MV-4-11 (cell line): ENCODE measurements around the gene PRELID3B.
A peak's percentile ranks its signal among the peaks of the same experiment; 100 is the strongest.

Experiments used
- DNase-seq: peaks from one replicate; lab custom pipeline; 2025; lab: John Stamatoyannopoulos, UW

PRELID3B gene

DNA sequence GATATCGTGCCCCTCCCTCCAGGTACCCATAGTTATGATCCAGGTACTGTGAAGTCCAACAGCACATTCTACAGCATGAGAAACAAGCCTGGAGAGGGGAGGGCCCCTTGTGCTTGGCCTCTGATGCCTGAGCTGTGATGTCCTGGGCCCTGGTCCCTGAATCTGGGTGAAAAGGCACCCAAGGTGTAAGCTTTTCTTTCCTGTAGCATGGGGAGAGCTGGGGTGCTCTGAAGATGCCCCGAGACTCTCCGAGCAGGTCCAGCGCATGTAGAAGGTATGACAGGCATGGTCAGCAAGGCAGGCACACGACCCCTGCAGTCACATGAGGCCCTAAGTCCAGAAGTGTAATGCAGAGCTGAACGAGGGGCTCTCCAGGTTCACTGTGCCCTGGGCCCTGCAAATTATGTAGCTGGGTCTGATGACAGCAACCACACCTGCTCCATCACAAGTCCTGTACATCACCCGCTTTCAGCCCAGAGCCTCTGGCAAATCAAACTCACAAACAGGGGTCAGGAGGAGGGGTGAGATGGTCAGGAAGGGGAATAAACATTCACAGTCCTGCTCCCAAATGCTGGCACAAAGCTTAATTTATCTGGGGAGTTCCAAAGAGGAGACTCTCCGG, 33.8 kb downstream of the PRELID3B start:
- no peak for DNase-seq

DNA sequence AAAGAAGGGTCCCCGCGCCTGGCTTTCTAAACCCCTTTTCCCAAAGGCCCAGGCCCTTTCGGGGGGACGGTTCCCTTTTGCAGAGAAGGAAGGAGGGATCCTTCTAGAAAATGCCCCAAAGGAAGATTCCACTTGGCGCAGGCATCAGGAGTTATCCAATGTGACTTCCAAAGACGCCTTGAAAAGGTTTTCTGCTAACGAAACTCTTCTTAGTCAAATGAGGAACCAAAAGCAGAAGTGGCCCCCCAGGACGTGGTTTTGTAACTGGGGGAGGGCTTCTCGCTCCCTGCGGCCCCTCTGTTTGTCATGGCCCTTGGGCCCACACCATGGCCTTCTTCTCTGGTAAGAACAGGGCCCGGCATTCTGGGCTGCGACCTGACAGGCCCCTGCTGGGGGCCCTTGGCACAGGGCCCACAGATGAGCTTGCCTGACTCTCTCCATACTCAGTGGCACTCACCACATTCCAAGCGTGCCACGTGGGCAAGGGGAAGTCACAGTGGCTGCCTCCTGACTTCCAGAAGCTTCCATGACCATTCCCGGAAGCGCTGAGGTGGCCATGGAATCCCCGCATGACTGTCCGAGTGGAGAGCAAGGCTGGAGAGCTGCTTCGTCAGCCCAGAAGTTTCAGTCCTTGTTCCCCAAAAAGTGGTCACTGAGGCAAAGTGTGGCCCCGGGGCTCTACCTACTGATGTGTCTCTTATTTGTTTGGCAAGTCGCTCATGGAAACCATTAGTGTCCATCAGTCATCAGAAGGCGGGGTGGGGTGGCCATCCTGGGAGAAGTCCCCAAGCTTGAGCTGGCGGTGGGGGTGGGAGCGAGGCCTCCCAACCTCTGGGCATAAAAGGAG, 34.7 kb downstream of the PRELID3B start:
- DNase-seq: peak; percentile 97

DNA sequence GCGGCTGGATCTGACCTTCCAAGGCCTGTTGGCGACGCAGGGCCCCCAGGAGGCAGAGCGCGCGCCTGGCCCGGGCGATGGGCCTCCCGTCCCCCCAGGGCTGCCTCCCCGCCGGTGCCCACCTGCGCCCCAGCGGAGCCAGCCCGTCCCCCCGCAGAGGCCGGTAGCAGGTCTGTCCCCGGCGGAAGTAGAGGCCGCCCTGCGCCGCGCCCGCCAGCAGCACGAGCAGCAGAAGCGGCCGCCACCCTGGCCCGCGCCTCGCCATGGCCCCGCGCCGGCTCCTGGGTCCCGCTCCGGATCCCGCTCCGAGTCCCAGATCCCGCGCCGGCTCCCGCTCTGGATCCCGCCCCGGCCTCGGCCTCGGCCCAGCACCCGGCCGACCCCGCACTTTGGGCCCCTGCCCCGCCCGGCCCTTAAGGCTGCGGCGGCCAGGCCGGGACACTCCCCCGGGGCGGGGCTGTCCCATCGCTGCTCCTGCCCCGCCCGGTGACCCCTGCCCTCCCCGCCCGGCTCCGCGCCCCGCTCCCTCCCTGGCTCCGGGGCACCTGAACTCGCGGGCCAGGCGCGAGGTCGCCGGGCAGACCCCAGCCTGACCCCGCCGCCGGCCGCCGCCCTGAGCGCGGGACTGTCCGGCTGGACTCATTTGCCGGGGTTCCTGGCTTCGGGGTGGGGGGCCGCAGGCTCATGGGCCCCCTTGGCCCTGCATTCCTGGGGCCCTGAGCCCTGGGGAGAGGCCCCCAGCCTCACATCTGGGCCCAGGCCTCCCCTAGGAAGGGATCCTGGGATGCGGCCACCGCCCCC, 35.5 kb downstream of the PRELID3B start, which contains the start of gene CTSZ:
Gene CTSZ (minus strand): TSS at position 391 of the 801 bp plus-strand sequence. CDS start 126 bp downstream, at position 265.
- peak; percentile 56 for DNase-seq

DNA sequence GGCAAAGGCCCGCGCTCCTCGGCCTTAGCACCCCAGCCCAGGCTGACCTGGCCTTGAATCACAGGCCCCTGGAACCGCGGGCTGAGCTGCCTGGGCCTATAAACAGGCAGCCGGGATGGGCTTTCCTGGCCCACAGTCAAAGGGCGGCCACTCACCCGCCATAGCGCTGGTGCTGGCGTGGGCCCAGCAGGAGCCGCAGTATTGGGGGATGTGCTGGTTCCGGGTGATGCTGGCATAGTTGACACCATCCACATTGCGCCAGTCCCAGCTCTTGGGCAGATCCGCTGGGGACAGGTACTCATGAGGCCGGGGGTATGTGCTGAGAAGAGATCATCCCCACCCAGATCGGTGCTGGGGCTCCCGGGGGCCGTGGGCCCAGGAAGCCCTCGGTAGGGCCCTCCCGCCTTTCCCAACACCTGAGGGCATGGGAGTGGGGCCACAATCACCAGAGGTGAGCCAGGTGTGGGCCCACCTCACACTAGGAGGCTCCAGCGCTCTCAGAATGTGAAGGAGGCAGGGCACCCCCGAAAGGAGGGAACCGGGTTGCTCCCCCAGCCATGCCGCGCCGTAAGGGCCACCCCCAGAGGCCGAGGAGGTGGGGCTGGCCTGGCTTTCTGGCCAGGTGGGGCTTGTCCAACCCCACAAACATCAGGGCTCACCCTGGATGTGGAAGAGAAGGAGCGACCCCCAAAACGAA, 36.3 kb downstream of the PRELID3B start:
- no peak for DNase-seq

DNA sequence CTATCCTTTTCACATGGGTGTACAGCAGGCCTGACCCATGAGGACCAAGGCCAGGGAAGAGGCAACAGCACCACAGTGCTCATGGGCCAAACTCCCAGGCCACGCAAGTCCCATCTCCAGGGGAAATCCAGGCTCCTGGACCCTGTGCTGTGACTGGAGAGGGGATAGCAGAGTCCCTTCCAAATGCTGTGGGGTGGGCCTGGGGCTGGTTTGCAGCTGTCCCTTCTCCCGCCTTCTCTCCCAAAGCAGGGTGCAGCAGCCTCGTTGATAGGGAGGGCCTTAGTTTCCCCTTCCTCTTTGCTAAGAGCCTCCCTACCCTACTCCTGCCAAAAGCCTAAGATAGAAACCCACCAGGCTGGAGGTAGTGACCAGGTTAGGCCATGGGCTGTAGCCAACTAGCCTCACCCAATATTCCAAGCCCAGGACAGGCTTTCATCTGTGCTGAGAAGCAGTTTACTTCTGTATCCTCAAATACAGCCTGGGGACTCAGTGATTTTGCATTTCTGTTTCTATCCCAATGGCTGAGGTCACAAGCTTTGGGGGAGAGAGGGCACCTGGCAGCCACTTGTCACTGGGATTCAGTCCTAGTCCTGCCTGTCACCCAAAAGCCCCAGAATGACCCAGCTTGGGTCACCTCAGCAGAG, 36.9 kb downstream of the PRELID3B start:
- DNase-seq: no peak

DNA sequence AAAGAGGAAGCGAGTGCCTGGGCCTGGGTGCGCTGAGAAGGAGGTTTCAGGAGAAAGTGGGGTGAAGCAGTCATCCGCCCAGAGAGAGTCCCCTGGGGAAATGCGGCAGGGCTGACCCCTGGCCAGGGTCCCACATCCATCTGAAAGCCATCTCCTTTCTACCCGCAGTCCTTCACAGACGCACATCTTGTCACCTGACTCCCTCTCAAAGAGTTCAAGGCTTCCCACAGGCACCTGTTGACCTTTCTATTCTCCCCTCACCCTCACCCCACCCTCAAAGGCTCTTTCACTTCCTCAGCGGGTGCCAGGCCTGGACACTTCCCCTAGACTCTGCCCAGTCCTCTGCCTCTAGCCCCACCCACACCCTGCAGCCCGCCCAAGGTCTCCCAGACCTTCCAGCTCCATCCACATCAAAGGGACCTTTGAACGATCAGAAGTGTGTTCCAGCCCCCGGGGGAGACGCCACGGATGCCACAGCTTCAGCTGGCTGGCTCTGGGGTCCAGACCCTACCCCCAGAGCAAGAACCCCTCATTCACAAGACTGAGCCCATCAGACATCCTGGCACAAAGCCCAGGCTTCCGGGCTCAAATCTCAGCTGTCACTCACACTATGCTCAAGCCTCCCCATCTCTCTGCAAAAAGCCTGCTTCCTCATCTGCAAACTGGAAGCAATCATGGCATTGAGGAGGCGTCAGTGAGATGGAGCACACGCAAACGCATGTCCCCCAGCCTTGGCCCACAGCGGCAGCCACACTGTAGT, 37.6 kb downstream of the PRELID3B start:
- DNase-seq: peak; percentile 95

DNA sequence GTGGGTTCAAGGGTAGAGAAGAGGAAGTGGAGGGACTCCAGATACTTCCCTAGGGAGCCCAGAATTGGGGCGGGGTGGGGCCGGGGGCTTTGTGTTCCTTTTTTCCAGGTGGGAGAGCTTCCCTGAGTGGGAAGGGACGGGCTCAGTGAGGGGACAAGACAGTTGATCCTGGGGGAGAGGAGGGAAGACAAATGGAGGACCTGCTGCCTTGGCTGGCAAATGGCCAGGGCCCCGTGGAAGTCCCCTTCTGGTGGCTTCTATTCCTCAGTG, 38.2 kb downstream of the PRELID3B start:
- DNase-seq: no peak

DNA sequence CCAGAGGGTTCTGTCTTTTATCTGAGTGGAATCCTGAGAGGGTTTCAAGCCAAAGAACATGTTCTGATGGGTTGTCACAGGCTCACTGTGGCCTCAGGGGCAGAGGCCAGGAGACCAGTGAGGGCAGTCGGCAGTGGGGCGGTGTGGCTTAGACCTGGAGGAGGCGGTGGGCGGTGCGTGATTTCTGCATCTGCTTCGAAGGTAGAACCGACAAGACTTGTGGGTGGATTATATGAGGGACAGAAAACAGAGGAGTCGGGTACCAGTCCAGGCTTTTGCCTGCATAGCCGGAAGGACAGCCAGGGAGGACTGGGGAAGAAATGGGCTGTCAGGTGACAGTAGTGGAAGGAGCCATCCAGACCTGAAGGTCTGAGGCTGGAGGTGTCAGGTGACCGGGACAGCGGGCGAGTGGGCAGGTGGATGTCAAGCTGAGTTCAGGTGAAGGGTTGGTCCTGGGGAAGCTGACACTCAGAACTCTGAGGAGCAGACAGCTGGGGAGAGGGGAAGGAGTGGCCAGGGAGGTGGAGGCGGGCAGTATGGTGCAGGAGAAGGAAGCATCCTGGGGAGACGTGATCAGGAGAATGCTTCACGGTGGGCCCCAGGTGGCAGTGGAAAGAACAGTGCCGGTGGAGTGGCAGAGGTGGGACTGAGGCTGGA, 38.6 kb downstream of the PRELID3B start:
- no peak for DNase-seq

DNA sequence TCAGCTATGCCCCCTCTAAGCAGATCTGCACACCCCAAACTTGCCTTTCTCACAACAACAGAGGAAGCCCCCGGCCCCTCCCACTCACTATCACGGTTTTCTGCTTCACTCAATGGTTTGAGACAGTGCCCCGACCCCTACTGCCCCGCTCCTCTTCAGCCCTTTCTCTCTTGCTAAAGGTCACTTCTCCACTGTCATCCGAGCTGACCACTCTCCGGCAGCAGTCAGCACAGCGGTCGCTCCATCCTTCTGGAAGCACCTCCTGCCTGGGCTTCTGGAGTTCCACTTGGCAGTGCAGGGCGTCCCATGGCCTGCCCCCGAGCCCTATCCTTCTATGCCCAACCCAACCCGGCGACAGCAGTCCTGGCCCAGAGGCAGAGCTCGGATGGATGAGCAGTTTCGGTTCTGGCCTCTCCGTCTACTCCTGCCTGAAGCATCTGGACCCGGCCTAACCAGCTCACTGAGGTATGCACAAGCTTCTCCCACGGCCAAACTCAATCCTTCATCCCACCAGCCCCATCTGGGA, 39.6 kb downstream of the PRELID3B start:
- no peak for DNase-seq

DNA sequence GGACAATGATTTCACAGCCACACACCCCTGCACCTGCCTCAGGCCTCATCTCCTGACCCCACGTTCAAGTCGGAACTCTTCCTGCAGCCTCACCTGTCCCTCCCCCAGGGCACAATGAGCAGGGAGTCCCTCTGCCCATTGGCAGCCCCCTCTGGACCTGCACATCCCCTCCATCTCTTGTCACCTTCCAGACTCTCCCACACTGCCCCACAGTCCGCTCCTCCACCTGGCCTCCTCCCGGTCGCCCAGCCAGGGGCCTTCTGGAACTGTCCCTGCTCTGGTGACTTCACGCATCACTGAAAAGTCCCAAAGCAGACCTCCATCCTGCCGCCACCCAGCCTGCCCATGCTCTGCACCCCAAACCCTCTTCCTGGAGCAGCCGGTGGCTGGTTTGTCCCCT, 40.2 kb downstream of the PRELID3B start:
- DNase-seq: no peak

DNA sequence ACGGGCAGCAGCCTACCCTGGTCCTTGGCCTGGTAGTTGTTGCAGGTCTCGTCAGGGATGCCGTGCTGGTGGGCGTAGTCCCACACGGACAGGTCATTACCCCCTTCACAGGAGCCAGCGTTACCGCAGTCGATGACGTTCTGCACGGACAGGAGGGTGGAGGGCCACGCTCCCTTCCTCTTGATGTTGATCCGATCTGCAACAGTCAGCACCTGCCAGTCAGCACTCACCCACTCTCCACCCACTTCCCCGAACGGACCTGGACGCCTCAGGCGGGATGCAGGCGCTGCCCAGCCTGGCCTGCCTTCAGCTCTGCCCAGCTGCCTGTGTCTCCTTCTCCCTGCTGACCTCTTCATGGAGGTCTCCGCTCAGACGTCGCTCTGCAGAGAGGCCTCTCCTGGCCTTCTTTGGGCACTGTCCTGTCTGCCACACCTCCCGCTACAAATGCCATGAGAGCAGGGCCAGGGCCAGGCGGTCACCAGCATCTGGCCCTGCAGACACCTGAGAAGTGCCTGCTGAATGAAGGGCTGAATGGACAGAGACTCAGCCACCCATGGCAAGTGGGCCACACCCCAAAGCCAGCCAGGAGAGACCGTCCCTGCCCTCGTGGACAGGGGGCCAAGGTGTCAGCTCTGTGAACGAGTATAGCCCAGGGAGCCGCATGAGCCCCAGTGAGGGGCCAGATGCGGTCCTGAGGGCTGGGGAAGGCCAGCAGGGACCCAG, 41.0 kb downstream of the PRELID3B start:
- DNase-seq: no peak

DNA sequence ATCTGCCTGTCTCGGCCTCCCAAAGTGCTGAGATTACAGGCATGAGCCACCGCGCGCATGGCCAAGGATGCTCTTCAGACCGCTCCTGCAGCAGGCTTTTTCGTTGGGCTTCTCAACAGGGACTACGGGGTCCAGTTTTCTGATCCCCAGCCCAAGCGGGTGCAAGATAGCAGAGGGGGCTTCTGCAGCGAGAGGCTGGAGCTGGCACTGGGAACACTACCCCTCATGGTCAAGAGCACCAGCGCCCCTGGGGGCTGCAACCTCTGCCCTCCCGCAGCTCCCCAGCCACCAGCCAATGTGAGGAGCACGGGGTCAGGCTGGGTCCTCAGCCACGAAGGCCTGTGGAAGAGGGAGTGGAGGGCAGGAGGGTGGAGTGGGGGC, 41.5 kb downstream of the PRELID3B start:
- DNase-seq: no peak

DNA sequence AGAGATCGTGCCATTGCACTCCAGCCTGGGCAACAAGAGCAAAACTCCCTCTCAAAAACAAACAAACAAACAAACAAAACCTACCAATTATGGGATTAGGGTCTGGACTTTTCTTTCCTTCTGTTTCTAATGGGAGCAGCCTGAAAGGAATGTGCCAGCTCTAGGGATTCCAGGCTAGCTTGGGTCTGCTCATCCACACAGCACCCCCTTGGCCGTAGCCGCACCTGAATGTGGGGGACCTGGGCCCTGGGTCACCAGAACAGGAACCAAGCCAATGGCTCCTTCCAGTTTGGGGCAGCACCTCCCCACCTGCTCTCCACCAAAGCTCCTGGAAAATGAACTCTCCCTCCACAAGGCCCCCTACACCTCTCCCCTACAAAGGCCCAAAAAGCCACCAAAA, 42.3 kb downstream of the PRELID3B start:
- DNase-seq: no peak

DNA sequence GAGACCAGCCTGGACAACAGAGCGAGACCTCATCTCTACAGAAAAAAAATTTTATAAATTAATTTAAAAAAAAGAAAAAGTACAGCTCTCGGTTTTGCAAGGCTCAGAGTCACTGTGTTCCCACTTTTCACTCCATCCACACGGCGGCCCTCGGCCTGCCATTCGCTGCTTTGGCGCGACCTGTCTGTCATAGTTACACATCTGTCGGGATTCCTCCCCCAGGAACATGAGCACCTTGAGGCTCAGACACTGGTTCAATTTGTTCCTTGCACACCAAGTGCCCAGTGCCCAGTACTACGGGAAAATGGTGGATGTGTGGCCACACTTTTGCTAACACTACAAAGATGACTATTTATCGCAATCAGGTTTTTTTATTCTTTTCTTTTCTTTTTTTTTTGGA, 43.9 kb downstream of the PRELID3B start:
- no peak for DNase-seq

DNA sequence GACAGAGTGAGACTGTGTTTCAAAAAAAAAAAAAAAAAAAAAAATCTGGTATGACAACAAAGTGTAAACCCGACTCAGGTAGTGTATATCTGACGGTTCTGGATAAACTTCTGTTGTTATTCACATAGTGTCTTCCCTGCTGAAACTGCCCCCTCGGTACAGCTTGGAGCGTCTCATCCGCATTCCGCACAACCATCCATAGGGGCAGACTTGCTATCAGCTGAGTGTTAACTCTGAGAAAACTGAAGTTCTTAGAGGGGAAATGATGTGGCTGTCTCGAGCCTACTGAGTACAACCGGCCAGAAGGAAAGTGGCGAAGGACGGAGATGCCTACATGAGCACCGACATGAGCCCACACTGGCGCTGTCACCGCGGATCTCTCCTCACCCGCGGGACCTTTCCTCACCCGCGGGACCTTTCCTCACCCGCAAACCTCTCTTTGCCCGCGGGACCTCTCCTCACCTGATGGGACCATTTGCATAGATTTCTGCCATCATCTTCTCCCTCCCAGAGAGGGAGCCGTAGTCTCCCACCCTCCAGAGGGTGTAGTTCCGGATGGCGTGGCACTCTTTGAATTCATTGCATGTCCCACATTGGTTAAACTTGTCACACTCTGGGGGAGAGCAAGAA, 45.3 kb downstream of the PRELID3B start:
- no peak for DNase-seq

DNA sequence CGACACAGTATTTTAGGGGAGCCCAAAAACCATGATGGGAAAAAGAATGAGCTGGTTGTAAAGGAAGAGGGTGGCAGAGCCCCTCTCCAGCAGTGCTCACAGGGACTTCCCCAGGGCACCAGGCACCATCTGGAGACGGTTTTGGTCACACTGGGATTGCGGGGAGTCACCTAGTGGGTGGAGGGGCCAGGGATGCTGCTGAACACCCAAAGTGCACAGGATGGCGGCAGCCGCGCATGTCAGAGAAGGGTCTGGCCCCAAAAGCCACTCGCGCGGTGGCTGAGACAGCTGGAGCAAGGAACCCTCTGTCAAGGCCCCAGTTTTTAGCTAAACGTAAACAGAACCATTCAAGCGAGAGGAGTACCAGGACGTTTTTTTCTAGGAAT, 46.4 kb downstream of the PRELID3B start:
- DNase-seq: no peak

DNA sequence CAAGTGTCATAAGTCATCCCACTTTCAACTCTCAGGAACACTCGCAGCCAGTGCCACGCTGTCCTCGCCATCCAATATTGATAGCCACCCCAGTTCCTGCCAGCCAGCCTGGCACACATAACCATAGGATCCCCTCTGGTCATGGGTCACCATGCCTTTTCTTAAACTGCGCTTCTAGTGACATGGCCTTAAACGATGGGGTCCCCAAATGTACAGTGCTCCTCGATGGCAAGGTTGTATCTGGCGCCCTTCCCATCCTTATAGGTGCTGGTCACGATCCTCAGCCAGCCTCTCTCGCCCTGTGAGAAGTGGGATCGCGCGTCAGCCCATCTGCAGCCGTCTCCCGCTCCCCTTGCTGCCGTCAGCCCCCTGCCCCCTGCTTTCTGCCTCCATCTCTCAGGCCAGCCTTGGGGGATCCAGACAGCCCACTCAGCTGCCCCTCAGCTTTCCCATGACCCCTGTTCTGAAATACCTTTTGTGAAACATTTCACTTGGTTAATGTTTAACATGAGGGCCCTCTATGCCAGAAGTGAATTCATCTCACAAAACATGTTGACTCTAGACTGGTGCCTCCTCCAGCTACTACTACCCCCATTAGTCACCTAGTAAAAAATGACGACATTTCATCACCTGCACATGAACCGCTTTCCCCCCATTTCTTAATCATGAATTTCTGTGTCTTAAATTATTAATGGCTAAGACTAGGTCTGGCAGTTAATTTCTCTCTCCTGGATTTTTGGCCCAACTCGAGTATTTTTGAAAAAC, 46.9 kb downstream of the PRELID3B start:
- DNase-seq: no peak

DNA sequence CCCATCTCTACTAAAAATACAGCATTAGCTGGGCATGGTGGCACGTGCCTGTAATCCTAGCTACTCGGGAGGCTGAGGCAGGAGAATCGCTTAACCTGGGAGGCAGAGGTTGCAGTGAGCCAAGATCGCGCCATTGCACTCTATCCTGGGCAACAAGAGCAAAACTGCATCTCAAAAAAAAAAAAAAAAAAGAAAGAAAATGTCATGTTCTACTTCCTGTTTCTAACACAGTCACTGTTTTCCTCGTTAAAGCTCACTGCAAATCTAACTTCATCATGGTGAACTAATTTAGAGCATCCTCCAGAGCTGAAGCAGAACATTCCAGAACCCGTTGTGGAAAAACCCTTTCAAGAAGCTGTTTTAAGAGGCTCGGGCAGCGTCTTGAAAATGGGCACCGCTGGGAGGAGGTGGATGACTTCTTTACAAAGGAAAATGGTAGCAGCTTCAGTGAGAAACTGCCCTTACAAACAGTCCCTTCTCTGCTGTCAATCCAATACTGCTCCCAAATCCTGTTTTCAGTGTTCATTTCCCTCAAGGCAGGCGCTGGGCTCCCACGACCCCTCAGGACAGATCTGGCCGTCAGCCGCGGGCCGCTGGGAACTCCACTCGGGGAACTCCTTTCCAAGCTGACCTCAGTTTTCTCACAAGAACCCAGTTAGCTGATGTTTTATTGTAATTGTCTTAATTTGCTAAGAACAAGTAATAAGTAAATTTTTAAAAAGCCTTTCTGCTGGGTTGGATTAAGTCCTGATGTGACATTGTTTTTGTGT, 48.0 kb downstream of the PRELID3B start:
- DNase-seq: peak; percentile 32
